ENCODE data around the gene PHLDA3.

PHLDA3 gene

DNA sequence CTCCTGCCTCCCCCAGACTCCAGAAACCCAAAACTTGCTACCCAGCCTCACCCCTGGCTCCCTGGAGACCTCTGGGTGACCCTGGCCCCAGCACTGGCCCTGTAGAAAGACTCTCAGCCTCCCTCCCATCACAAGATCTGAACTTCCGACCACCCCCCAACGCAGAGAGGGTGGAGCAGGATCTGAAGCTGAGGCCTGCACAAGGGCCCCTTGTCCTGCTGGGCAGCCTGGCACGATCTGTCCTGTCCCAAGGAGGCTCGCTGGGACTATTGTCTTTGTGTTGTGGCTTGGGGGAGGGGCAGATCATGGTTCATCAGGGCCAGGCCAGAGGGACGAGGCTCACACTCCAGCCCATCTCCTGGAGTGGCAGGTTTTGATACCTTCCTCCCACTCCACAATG is 20.0 kb downstream of the PHLDA3 start:
- no peak overlapping the region for H3K4me2 ChIP-seq (ENCODE audit: low read depth, low read length, poor library complexity, severe bottlenecking)
- no peaks in the 10 kb centered on the region for H3K9me2 ChIP-seq (replicated peaks; ENCODE audit: low read depth, low read length)
- no peak overlapping the region for H2AFZ ChIP-seq (ENCODE audit: low read length)
- no peak overlapping the region for H3K4me3 ChIP-seq (ENCODE audit: low read length, poor library complexity, severe bottlenecking)
- no peaks in the 10 kb centered on the region for H3K36me3 ChIP-seq (ENCODE audit: insufficient read depth, low read length)
- H3K27me3 ChIP-seq (ENCODE audit: insufficient read depth, low read length, poor library complexity, severe bottlenecking) = no peaks in the 10 kb centered on the region
- H3K4me1 ChIP-seq (ENCODE audit: insufficient read depth, low read length, poor library complexity, severe bottlenecking) = peaks cover 20% of the 10 kb centered on the region
- H3F3A ChIP-seq (ENCODE audit: low read depth) = no peaks in the 10 kb centered on the region
- no peak for TF ChIP-seq EZH2phosphoT487 (IDR thresholded peaks at IDR 0.05; ENCODE audit: borderline replicate concordance)
- TF ChIP-seq, protein P1, sequence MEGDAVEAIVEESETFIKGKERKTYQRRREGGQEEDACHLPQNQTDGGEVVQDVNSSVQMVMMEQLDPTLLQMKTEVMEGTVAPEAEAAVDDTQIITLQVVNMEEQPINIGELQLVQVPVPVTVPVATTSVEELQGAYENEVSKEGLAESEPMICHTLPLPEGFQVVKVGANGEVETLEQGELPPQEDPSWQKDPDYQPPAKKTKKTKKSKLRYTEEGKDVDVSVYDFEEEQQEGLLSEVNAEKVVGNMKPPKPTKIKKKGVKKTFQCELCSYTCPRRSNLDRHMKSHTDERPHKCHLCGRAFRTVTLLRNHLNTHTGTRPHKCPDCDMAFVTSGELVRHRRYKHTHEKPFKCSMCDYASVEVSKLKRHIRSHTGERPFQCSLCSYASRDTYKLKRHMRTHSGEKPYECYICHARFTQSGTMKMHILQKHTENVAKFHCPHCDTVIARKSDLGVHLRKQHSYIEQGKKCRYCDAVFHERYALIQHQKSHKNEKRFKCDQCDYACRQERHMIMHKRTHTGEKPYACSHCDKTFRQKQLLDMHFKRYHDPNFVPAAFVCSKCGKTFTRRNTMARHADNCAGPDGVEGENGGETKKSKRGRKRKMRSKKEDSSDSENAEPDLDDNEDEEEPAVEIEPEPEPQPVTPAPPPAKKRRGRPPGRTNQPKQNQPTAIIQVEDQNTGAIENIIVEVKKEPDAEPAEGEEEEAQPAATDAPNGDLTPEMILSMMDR (conservative IDR thresholded peaks at IDR 0.05; ENCODE audit: low read length) = no peak
- no peak overlapping the region for H3K9ac ChIP-seq (ENCODE audit: low read depth, low read length, poor library complexity, severe bottlenecking)
- H3K79me2 ChIP-seq (ENCODE audit: insufficient read depth, low read length) = no peaks in the 10 kb centered on the region
- H3K9me3 ChIP-seq (ENCODE audit: insufficient read depth, low read depth, low read length) = no peaks in the 10 kb centered on the region
- no peaks in the 10 kb centered on the region for H4K20me1 ChIP-seq (ENCODE audit: insufficient read depth, low read length, poor library complexity, severe bottlenecking)

DNA sequence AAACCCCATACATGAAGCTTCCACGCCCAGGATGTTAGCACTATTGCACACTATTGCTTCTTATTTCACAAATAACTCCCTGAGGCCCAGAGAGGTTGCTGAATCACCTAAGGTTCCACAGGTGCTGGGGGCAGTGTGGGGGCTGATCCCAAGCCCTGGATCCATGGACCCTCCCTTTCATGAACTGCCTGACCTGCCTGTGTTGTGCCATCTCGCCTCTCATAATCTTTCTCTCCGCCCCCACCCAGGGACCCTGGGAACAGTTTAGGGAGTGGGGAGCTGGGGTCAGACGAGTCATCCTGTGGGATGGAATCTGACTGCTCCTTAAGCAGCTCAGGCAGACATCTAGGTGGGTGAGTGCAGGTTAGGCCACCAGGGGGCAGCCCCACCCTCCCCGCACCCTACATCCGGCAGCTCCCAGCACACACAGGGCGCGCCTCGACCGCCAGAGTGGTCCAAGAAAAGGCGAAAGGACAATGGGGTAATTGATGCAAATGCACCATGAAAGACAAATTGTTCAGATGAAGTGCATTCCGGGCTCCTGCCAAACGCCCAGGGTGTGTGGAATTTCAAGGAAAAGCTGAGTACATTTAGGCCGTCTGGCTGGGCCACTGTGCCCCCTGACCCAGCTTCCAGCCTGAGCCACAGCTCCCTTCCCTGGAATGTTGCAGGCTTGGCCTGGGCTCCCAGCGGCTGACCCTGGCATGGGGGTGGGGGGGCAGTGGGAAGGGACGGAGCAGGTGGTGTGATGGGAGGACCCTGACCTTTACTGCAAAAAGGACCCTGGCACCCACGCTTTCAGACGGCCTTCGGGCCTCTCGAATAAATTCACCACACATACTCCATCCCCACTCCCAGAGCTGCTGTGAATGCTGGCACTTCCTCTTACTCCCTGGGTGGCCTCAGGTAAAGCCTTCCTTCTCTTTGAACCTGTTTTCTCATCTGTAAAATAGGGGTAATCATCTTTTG is 20.8 kb downstream of the PHLDA3 start:
- H3K4me2 ChIP-seq (ENCODE audit: low read depth, low read length, poor library complexity, severe bottlenecking) = no peak overlapping the region
- no peak for TF ChIP-seq EZH2phosphoT487 (IDR thresholded peaks at IDR 0.05; ENCODE audit: borderline replicate concordance)
- TF ChIP-seq, protein P1 (conservative IDR thresholded peaks at IDR 0.05; ENCODE audit: low read length) = peak; percentile 78
- no peaks in the 10 kb centered on the region for H3K27me3 ChIP-seq (ENCODE audit: insufficient read depth, low read length, poor library complexity, severe bottlenecking)

DNA sequence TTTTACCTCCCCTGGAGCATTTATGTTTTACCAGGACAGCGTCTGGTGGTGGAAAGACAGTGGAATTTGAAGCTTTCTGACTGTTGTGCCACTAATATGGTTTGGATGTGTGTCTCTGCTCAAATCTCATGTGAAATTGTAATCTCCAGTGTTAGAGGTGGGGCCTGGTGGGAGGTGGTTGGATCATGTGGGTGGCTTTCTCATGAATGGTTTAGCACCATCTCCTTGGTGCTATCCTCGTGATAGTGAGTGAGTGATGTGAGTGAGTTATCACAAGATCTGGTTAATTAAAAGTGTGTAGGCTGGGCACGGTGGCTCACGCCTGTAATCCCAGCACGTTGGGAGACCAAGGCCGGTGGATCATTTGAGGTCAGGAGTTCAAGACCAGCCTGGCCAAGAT is 23.7 kb downstream of the PHLDA3 start:
- no peaks in the 10 kb centered on the region for H4K20me1 ChIP-seq (ENCODE audit: insufficient read depth, low read length, poor library complexity, severe bottlenecking)
- H3K79me2 ChIP-seq (ENCODE audit: insufficient read depth, low read length) = no peaks in the 10 kb centered on the region
- H3K9ac ChIP-seq (ENCODE audit: low read depth, low read length, poor library complexity, severe bottlenecking) = no peak overlapping the region
- H3K4me3 ChIP-seq (ENCODE audit: low read length, poor library complexity, severe bottlenecking) = no peak overlapping the region
- no peaks in the 10 kb centered on the region for H3K9me2 ChIP-seq (replicated peaks; ENCODE audit: low read depth, low read length)
- H3K4me1 ChIP-seq (ENCODE audit: insufficient read depth, low read length, poor library complexity, severe bottlenecking) = peaks cover 5% of the 10 kb centered on the region
- H3F3A ChIP-seq (ENCODE audit: low read depth) = no peaks in the 10 kb centered on the region
- H3K9me3 ChIP-seq (ENCODE audit: insufficient read depth, low read depth, low read length) = no peaks in the 10 kb centered on the region
- H3K36me3 ChIP-seq (ENCODE audit: insufficient read depth, low read length) = no peaks in the 10 kb centered on the region
- no peak overlapping the region for H3K4me2 ChIP-seq (ENCODE audit: low read depth, low read length, poor library complexity, severe bottlenecking)
- no peaks in the 10 kb centered on the region for H3K27me3 ChIP-seq (ENCODE audit: insufficient read depth, low read length, poor library complexity, severe bottlenecking)
- H2AFZ ChIP-seq (ENCODE audit: low read length) = no peak overlapping the region
- TF ChIP-seq, protein P1 (conservative IDR thresholded peaks at IDR 0.05; ENCODE audit: low read length) = no peak
- no peak for TF ChIP-seq EZH2phosphoT487 (IDR thresholded peaks at IDR 0.05; ENCODE audit: borderline replicate concordance)

More for the DNA sequence above, 20.8 kb downstream of the PHLDA3 start:
- no peaks in the 10 kb centered on the region for H3K79me2 ChIP-seq (ENCODE audit: insufficient read depth, low read length)
- H2AFZ ChIP-seq (ENCODE audit: low read length) = no peak overlapping the region
- no peaks in the 10 kb centered on the region for H3K9me2 ChIP-seq (replicated peaks; ENCODE audit: low read depth, low read length)
- no peak overlapping the region for H3K9ac ChIP-seq (ENCODE audit: low read depth, low read length, poor library complexity, severe bottlenecking)
- H3F3A ChIP-seq (ENCODE audit: low read depth) = no peaks in the 10 kb centered on the region
- no peaks in the 10 kb centered on the region for H3K9me3 ChIP-seq (ENCODE audit: insufficient read depth, low read depth, low read length)
- H3K4me3 ChIP-seq (ENCODE audit: low read length, poor library complexity, severe bottlenecking) = no peak overlapping the region
- H3K36me3 ChIP-seq (ENCODE audit: insufficient read depth, low read length) = no peaks in the 10 kb centered on the region
- no peaks in the 10 kb centered on the region for H4K20me1 ChIP-seq (ENCODE audit: insufficient read depth, low read length, poor library complexity, severe bottlenecking)
- peaks cover 17% of the 10 kb centered on the region for H3K4me1 ChIP-seq (ENCODE audit: insufficient read depth, low read length, poor library complexity, severe bottlenecking)
